Pancreas (tissue), 10 donors: Measurements from ENCODE around the gene ZNF423. TPM values are rescaled to one million over a fixed set of nuclear protein-coding genes. Genes with fewer than 3 reads are reported as not detected.

Experiments
- ATAC-seq, 4 donors: fragments of 200-7000 bp; cut with Tn5 transposase; one replicate each; pipeline versions ENCODE4 v1.8.0 to v1.9.1; 2020; ENCODE audit warnings: mild to moderate bottlenecking in 4 of 4, moderate library complexity in 4 of 4
- DNase-seq, 6 donors: peaks; one replicate each; pipeline ENCODE4 v3.0.0-alpha.2; 2020
- FAIRE-seq: peaks from 2 replicates; lab custom pipeline; 2012; peaks lifted over from hg19 to GRCh38; lab: Jason Lieb, UNC
- H3K27ac ChIP-seq, 4 donors: fragments of 200-600 bp; sonication (generic); 1 replicate in 3 of 4; 2 replicates in 1 of 4; pipeline versions ENCODE4 v1.5.0 to v1.8.0; 2020
- H3K27me3 ChIP-seq, 4 donors: fragments of 200-600 bp; one replicate each; pipeline ENCODE4 v1.8.0; 2021
- H3K36me3 ChIP-seq, 3 donors: fragments of 200-600 bp; sonication (generic) in 1 of 3; one replicate each; pipeline versions ENCODE4 v1.5.0 to v1.8.0; 2020 to 2021
- H3K4me1 ChIP-seq, 3 donors: fragments of 200-600 bp; one replicate each; pipeline ENCODE4 v1.8.0; 2021
- H3K4me3 ChIP-seq, 4 donors: fragments of 200-600 bp; sonication (generic) in 2 of 4; one replicate each; pipeline versions ENCODE4 v1.5.0 to v1.8.0; 2020 to 2021
- H3K9me3 ChIP-seq, 4 donors: fragments of 200-600 bp; one replicate each; pipeline ENCODE4 v1.8.0; 2021
- WGBS, 2 donors: extraction: QIAGEN DNeasy Blood & Tissue Kit; methylation state at CpG; one replicate each; pipeline ENCODE4 v1.1.7; 2013; 5-methylcytosine and 5-hydroxymethylcytosine counted together
- intact Hi-C, 3 donors: fragments of 100-400 bp; cut with DNase I; formaldehyde crosslinking; loops; one replicate each; pipeline versions ENCODE4 v1.11.1 to v1.14.2; 2022
- polyA plus RNA-seq, 2 donors: library from polyadenylated mRNA; stranded (reverse); fragments of 200-250 nt; gene quantifications; one replicate each; pipeline ENCODE4 v1.2.3, GENCODE V29; 2013
- total RNA-seq, 6 donors: library from RNA; stranded (reverse); fragmentation: NEBNext Ultra II Directional in 4 of 6; extraction: Animal tissue kit (Norgen Biotek cat#: 25700) in 4 of 6; gene quantifications; one replicate each; pipeline versions ENCODE4 v1.2.1 to v1.2.4, GENCODE V29; 2021 to 2023
- TF ChIP-seq, protein P1 (sequence below), 4 donors: fragments of 200-600 bp; sonication (generic) in 3 of 4; IDR thresholded peaks; one replicate each; pipeline versions ENCODE4 v1.5.0 to v1.8.0; 2021; ENCODE audit warnings: antibody characterized with exemption in 4 of 4
- donor health status: healthy with polysubstance abuse.
- donor health status: DM: no; HTN: no; CAD: no; lungs with moderate emphysema.
- donor health status: DM: no; HTN: no; CAD: no.
- donor health status: control.
- donor health status: control.
- donor health status: Bipolar disorder and iron deficiency.
- donor health status: DM: yes; HTN: yes; CAD: no.
- donor health status: DM: no; HTN: no; CAD: no.
- donor health status: DM: no; HTN: no; CAD: no.
- donor health status: DM: yes; HTN: yes; CAD: no.

The ZNF423 gene
- total and polyA plus RNA-seq, 8 donors: 0.61 to 5.1 (median 3.0) TPM

DNA sequence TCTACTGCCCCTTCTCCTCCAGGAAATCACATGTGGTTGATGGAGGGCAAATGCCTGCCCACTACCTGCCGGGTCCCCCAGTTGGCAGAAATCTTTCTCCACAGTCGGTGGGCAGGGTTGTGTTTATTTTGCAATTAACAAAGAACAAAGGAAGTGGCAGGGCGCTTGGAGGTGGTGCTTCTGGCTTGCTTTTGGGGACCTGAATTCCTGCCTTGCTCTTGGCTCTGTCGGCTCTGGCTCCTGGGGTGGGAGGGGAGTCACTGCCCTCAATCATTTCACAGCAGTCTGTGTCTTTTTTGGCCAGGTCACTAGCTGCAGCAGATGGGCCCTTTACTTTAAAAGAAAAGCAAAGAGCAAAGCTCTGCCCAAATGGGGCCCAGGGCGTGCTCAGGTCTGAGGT is 413.1 kb downstream of the ZNF423 start:
- no peak overlapping the region for H3K4me3 ChIP-seq
- TF ChIP-seq, protein P1, sequence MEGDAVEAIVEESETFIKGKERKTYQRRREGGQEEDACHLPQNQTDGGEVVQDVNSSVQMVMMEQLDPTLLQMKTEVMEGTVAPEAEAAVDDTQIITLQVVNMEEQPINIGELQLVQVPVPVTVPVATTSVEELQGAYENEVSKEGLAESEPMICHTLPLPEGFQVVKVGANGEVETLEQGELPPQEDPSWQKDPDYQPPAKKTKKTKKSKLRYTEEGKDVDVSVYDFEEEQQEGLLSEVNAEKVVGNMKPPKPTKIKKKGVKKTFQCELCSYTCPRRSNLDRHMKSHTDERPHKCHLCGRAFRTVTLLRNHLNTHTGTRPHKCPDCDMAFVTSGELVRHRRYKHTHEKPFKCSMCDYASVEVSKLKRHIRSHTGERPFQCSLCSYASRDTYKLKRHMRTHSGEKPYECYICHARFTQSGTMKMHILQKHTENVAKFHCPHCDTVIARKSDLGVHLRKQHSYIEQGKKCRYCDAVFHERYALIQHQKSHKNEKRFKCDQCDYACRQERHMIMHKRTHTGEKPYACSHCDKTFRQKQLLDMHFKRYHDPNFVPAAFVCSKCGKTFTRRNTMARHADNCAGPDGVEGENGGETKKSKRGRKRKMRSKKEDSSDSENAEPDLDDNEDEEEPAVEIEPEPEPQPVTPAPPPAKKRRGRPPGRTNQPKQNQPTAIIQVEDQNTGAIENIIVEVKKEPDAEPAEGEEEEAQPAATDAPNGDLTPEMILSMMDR (IDR thresholded peaks at IDR 0.05): no peak
- intact Hi-C loops: no loop called here
- no peak for ATAC-seq
- H3K27ac ChIP-seq: no peak overlapping the region
- no peaks in the 10 kb centered on the region for H3K4me1 ChIP-seq
- no peaks in the 10 kb centered on the region for H3K36me3 ChIP-seq
- no peak for FAIRE-seq
- H3K27me3 ChIP-seq: no peaks in the 10 kb centered on the region
- WGBS, 2 donors: 42 to 50% methylated on average over 5 of the region's 5 CpGs
- DNase-seq: no peak
- H3K9me3 ChIP-seq: no peaks in the 10 kb centered on the region

DNA sequence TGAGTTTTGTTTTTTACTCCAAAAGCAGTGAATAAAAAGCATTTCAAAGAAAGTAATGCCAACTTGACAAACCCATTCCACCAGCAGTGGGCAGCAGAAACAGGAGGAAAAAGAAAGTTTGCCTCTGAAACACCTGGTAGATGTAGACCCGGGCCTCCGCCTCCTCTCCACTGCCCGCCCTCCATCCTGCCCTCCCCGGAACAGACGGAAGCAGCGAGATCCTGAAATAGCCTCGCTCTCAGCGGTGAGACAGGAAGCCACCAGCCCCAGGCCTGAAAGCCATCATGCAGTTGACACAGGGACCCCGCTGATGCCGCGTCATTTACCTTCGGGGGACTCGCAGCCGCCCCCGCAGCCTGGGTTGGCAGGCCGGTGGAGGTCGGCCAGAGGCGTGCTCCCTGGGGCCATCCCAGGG is 414.5 kb downstream of the ZNF423 start:
- H3K4me3 ChIP-seq: no peak overlapping the region
- H3K9me3 ChIP-seq: no peaks in the 10 kb centered on the region
- H3K27ac ChIP-seq: no peak overlapping the region
- no peaks in the 10 kb centered on the region for H3K36me3 ChIP-seq
- H3K27me3 ChIP-seq: no peaks in the 10 kb centered on the region
- DNase-seq: peak in 2 of 6 donors; percentile 17 to 25
- 22 to 24% methylated on average over 18 of the region's 18 CpGs for WGBS, 2 donors
- intact Hi-C loops: no loop called here
- ATAC-seq: peak in 3 of 4 donors; percentile 44 to 83 (median 54)
- TF ChIP-seq, protein P1 (IDR thresholded peaks at IDR 0.05): no peak
- H3K4me1 ChIP-seq: no peaks in the 10 kb centered on the region
- no peak for FAIRE-seq

DNA sequence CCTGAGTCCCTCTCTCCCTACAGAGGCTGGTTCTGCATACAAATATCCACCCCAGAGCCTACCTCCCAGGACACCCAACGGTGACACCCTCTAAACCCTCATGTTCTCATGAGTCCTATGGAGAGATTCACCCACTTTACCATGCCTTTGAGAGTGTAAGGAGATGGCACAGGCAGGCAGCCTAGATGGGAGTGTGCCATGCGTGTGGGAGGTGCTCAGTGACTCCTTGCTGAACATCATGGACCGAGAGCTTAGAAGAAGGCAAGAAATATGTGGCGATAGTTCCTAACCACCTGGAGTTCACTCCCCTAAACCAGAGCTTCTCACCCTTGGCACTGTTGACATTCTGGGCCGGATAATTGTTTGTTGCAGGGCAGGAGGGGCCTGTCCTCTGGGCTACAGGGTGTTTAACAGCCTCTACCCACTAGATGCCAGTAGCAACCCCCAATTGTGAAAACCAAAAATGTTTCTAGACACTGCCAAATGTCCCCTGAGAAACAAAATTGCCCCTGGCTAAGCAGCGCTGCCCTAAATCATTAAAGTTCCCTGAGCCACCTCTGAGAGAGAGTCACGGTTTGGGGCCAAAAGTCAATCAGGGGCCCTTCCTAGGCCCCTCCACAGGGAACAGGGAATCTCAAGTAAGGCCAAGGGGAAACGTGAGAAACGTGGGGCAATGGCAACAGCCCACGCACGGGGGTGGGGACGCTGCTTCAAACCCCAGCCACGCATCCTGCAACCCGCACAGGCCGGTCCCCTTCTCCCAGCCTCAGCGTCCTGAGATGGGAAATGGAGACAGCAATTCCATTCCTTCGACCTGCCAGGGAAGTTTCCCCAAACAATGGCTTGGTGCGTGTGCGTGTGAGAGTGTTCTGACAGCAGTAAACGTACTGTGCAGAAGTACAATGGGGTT is 415.5 kb downstream of the ZNF423 start:
- intact Hi-C loops: no loop called here
- H3K27me3 ChIP-seq: no peaks in the 10 kb centered on the region
- TF ChIP-seq, protein P1 (IDR thresholded peaks at IDR 0.05): no peak
- no peaks in the 10 kb centered on the region for H3K36me3 ChIP-seq
- H3K4me3 ChIP-seq: no peak overlapping the region
- no peaks in the 10 kb centered on the region for H3K4me1 ChIP-seq
- WGBS, 2 donors: 70 to 75% methylated on average over 20 of the region's 20 CpGs
- no peak overlapping the region for H3K27ac ChIP-seq
- no peak for FAIRE-seq
- no peaks in the 10 kb centered on the region for H3K9me3 ChIP-seq
- no peak for ATAC-seq
- no peak for DNase-seq

DNA sequence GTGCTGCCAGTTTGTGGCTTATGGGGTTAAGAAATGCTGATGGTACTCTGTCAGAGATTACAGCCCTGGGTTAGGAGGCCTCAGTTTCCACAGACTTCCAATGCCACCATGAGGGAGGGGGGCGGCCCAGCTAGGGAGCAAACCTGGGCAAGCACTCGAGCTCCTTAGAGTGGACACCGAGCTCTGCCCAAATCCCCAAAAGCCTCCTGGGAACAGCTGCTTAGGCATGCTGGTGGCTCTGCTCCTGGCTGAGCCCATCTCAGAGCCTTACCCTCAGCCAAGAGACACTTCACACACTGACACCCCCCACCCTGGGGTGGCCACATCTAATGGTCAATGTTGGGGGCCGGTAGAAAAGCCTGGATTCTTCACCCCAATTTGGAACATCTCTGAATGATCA is 416.2 kb downstream of the ZNF423 start:
- ATAC-seq (no peak), FAIRE-seq (no peak), DNase-seq (no peak)
- TF ChIP-seq, protein P1 (IDR thresholded peaks at IDR 0.05): no peak
- H3K4me3 ChIP-seq: no peak overlapping the region
- 85 to 93% methylated on average over 4 of the region's 4 CpGs for WGBS, 2 donors
- no peaks in the 10 kb centered on the region for H3K4me1 ChIP-seq
- no peak overlapping the region for H3K27ac ChIP-seq
- intact Hi-C loops: no loop called here
- no peaks in the 10 kb centered on the region for H3K27me3 ChIP-seq
- H3K9me3 ChIP-seq: no peaks in the 10 kb centered on the region
- H3K36me3 ChIP-seq: no peaks in the 10 kb centered on the region

DNA sequence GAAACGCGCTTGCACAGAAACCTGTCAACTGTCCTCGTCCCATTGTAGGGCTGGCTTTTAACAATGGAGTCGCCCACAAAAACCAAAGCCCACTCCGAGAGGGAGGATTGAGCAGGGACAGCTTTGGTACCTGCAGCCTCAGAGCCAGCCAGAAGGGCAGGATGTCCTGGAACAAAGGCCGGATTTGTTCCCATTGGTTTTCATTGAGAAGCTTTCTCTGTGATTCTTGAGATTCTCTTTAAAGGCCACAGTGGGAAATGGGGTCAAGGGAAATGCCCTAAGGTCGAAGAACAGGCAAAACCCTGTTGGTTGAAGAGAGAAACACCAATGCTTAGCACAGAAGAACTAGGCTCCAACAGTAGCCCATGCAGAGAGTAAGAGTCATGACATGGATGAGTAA is 416.9 kb downstream of the ZNF423 start:
- no peak overlapping the region for H3K27ac ChIP-seq
- FAIRE-seq: no peak
- no peak for ATAC-seq
- no peak overlapping the region for H3K4me3 ChIP-seq
- no peaks in the 10 kb centered on the region for H3K9me3 ChIP-seq
- H3K36me3 ChIP-seq: no peaks in the 10 kb centered on the region
- 69% methylated on average over 7 of the region's 7 CpGs for WGBS, 2 donors
- no peaks in the 10 kb centered on the region for H3K4me1 ChIP-seq
- no peaks in the 10 kb centered on the region for H3K27me3 ChIP-seq
- DNase-seq: no peak
- intact Hi-C loops: no loop called here
- TF ChIP-seq, protein P1 (IDR thresholded peaks at IDR 0.05): no peak
